ENCODE measurements around the gene TMC6.

Gene TMC6

GRCh38 chr17:78120537-78120936 is 8.0 kb downstream of the TMC6 start:
- H4K20me1 ChIP-seq (ENCODE audit: insufficient read depth, low read length) = no peaks in the 10 kb centered on the region
- DNase-seq (no peak), ATAC-seq (ENCODE audit: insufficient read depth, low read depth) (no peak)
- peaks cover 17% of the 10 kb centered on the region for H3K36me3 ChIP-seq (ENCODE audit: insufficient read depth, low read length)
- H3K4me2 ChIP-seq (ENCODE audit: insufficient read depth, low read length) = no peak overlapping the region; the same call in 1 of the 2 replicates
- peaks cover 30% of the 10 kb centered on the region for H3K4me1 ChIP-seq (ENCODE audit: insufficient read depth, low read length)
- TF ChIP-seq EZH2 (IDR thresholded peaks at IDR 0.05; ENCODE audit: borderline replicate concordance, low read depth, low read length, severe bottlenecking) = no peak
- TF ChIP-seq, protein P1, sequence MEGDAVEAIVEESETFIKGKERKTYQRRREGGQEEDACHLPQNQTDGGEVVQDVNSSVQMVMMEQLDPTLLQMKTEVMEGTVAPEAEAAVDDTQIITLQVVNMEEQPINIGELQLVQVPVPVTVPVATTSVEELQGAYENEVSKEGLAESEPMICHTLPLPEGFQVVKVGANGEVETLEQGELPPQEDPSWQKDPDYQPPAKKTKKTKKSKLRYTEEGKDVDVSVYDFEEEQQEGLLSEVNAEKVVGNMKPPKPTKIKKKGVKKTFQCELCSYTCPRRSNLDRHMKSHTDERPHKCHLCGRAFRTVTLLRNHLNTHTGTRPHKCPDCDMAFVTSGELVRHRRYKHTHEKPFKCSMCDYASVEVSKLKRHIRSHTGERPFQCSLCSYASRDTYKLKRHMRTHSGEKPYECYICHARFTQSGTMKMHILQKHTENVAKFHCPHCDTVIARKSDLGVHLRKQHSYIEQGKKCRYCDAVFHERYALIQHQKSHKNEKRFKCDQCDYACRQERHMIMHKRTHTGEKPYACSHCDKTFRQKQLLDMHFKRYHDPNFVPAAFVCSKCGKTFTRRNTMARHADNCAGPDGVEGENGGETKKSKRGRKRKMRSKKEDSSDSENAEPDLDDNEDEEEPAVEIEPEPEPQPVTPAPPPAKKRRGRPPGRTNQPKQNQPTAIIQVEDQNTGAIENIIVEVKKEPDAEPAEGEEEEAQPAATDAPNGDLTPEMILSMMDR (IDR thresholded peaks at IDR 0.05; ENCODE audit: borderline replicate concordance, extremely low read depth, low read length, poor library complexity, severe bottlenecking) = no peak
- H3K9ac ChIP-seq (ENCODE audit: low read depth, low read length) = no peak overlapping the region
- no peaks in the 10 kb centered on the region for H3K79me2 ChIP-seq (ENCODE audit: insufficient read depth, low read length)
- H3K27ac ChIP-seq (ENCODE audit: low read length) = peak overlapping the region; percentile 76
- no peak overlapping the region for H3K4me3 ChIP-seq (ENCODE audit: low read depth in 1 of 2, low read length in 2 of 2)
- H3K27me3 ChIP-seq (ENCODE audit: insufficient read depth, low read length, poor library complexity) = no peaks in the 10 kb centered on the region
- no peaks in the 10 kb centered on the region for H3K9me3 ChIP-seq (ENCODE audit: insufficient read depth, low read length, severe bottlenecking)
- no peak overlapping the region for H2AFZ ChIP-seq (ENCODE audit: low read depth, low read length)

GRCh38 chr17:78118801-78119241 is 9.7 kb downstream of the TMC6 start:
- H3K79me2 ChIP-seq (ENCODE audit: insufficient read depth, low read length) = no peaks in the 10 kb centered on the region
- H3K27ac ChIP-seq (ENCODE audit: low read length) = 0 out of 2 replicates have a peak overlapping the region, but pooled peaks have one; percentile 23
- TF ChIP-seq EZH2 (IDR thresholded peaks at IDR 0.05; ENCODE audit: borderline replicate concordance, low read depth, low read length, severe bottlenecking) = no peak
- TF ChIP-seq, protein P1 (IDR thresholded peaks at IDR 0.05; ENCODE audit: borderline replicate concordance, extremely low read depth, low read length, poor library complexity, severe bottlenecking) = no peak
- no peak overlapping the region for H3K4me3 ChIP-seq (ENCODE audit: low read depth in 1 of 2, low read length in 2 of 2)
- H3K4me2 ChIP-seq (ENCODE audit: insufficient read depth, low read length) = no peak overlapping the region
- no peak overlapping the region for H2AFZ ChIP-seq (ENCODE audit: low read depth, low read length)
- H3K4me1 ChIP-seq (ENCODE audit: insufficient read depth, low read length) = peaks cover 30% of the 10 kb centered on the region
- no peak for DNase-seq
- no peaks in the 10 kb centered on the region for H4K20me1 ChIP-seq (ENCODE audit: insufficient read depth, low read length)
- no peaks in the 10 kb centered on the region for H3K9me3 ChIP-seq (ENCODE audit: insufficient read depth, low read length, severe bottlenecking)
- peaks cover 14% of the 10 kb centered on the region for H3K36me3 ChIP-seq (ENCODE audit: insufficient read depth, low read length)
- ATAC-seq (ENCODE audit: insufficient read depth, low read depth) = no peak
- H3K9ac ChIP-seq (ENCODE audit: low read depth, low read length) = no peak overlapping the region
- no peaks in the 10 kb centered on the region for H3K27me3 ChIP-seq (ENCODE audit: insufficient read depth, low read length, poor library complexity)

GRCh38 chr17:78117027-78117981 is 11.3 kb downstream of the TMC6 start:
- peaks cover 1% of the 10 kb centered on the region; the same call in 1 of the 2 replicates for H3K36me3 ChIP-seq (ENCODE audit: insufficient read depth, low read length)
- H3K27ac ChIP-seq (ENCODE audit: low read length) = no peak overlapping the region

More at GRCh38 chr17:78117027-78117981, 11.3 kb downstream of the TMC6 start:
- H4K20me1 ChIP-seq (ENCODE audit: insufficient read depth, low read length) = no peaks in the 10 kb centered on the region
- no peaks in the 10 kb centered on the region for H3K27me3 ChIP-seq (ENCODE audit: insufficient read depth, low read length, poor library complexity)
- no peaks in the 10 kb centered on the region for H3K79me2 ChIP-seq (ENCODE audit: insufficient read depth, low read length)
- no peak for TF ChIP-seq EZH2 (IDR thresholded peaks at IDR 0.05; ENCODE audit: borderline replicate concordance, low read depth, low read length, severe bottlenecking)
- TF ChIP-seq, protein P1 (IDR thresholded peaks at IDR 0.05; ENCODE audit: borderline replicate concordance, extremely low read depth, low read length, poor library complexity, severe bottlenecking) = peak; percentile 58
- ATAC-seq (ENCODE audit: insufficient read depth, low read depth) (no peak), DNase-seq (no peak)
- no peak overlapping the region for H3K9ac ChIP-seq (ENCODE audit: low read depth, low read length)
- no peak overlapping the region for H3K4me3 ChIP-seq (ENCODE audit: low read depth in 1 of 2, low read length in 2 of 2)
- H3K4me2 ChIP-seq (ENCODE audit: insufficient read depth, low read length) = no peak overlapping the region
- no peak overlapping the region for H2AFZ ChIP-seq (ENCODE audit: low read depth, low read length)
- no peaks in the 10 kb centered on the region for H3K9me3 ChIP-seq (ENCODE audit: insufficient read depth, low read length, severe bottlenecking)
- peaks cover 19% of the 10 kb centered on the region for H3K4me1 ChIP-seq (ENCODE audit: insufficient read depth, low read length)

Data from DND-41 (cell line).